T follicular helper cell (primary cell): ENCODE data around the gene FMNL3.
"Not testable (repeated sequence)": the region's sequence is repeated elsewhere in the genome, so short reads cannot be mapped to it uniquely, and the experiment has no call there.

Source experiments
- DNase-seq: peaks from one replicate; pipeline ENCODE4 v3.0.0-alpha.2; 2020; ENCODE audit warnings: low read depth
- total RNA-seq, 2 experiments: gene quantifications; one replicate each; lab custom pipeline; 2026; lab: John Stamatoyannopoulos, UW

FMNL3 gene
- total RNA-seq: 64.2 to 120 reads per million in 2 experiments

- DNase-seq: peak; percentile 98
Measured at GRCh38 chr12:49707128-49707811, at the start of gene FMNL3. Gene FMNL3 (minus strand): TSS chr12:49707405. CDS start chr12:49707180, 225 bp downstream.

DNA sequence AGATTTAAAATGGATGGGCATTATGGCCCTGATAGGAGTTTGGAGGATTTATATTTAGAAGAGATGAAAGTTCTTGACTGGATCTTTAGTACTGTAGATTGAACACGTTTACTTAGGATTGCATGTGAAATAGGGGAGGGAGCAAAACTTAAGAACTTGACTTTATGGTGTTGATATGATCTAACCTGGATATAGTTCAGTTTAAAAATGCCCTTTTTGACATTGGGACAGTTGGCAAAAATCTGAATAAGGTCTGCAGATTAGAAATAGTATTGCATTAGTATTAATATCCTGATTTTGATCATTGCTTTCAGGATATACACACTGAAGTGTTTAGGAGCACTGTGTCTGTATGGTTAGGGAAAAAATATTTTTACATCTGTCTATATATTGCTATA is 43.8 kb upstream of the FMNL3 start:
- DNase-seq: no peak

GRCh38 chr12:49750027-49750995 is 43.1 kb upstream of the FMNL3 start:
- DNase-seq: peak; percentile 28

- no peak for DNase-seq
Measured at GRCh38 chr12:49748800-49749199, 41.6 kb upstream of the FMNL3 start.

DNA sequence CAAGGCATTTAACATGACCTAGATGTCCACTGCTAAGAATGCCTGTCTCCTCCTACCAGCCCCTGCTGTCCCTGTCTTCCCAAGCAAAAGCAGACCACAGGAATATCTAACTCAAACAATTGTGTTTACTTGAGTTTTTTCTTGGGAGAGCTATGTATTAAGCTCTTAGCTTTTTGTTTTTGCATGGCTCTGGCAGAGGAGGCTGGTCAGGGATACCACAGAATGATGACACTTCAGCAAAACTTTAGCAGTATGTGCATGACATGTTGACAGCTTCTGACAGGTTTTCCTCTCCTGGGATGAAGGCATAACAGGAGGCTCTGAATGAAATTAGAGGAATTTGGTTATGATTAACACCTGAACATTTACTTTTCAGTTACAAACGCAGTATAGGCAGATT is 41.1 kb upstream of the FMNL3 start:
- no peak for DNase-seq

DNA sequence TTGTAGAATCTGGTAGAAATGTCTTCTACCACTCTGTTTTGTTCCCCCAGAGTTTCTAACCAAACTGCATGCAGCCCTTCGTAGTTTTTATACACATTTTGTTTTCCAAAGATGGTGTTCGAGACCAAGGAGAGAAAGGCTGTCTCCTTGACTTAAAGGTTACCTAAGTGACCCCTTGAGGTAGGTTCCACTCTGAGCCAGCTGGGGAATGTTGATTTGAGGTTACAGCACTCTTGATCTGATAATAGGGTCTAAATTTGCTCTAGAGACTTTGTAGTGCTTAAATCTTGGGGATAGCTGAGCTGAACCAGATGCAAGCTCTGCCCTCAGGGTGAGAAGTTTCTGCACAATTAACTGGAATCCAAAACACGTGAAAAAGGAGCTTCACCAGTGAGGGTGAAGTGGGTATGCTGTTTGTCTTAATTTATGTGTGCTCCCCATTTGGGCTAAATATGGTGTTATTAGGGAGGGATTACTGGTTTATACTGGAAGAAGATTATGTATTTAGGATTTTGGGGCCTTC is 37.2 kb upstream of the FMNL3 start:
- no peak for DNase-seq

DNA sequence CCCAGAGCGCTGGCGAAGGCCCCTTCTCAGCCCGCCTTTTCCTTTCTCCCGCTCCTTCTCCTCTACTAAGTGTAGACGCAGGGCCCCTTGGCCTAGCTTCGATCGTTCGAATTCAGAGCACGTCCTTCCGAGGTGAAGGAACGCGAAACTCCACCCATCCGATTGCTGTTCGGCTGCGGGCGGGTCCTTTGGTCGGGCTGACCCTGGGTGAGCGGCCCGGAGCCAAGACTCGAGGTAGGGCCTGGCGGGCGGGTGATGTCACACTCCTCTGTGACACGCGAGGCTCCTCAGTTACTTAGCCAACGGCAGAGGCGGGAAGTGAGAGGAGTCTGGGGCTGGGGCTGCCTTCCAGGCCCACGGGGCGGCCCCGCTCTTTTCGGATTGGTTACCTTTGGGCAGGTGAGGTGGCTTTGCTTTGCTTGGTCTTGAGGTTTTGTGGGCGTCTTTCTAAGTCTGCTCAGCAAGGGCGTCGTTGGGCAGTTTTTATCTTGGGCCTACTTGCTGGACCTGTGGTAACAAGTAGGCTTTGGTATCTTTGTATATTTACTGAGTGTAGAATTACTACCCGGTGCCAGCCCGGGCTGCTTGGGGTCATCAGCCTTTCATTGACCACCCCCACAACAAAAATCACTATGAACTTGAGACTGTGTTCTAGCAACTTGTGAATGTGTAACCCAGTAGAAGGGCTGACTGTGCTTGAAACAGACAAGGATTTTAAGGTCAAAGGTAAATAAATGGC is 34.8 kb upstream of the FMNL3 start:
- DNase-seq: peak; percentile 84

GRCh38 chr12:49740930-49741881 is 34.0 kb upstream of the FMNL3 start, which contains the start of gene TMBIM6:
Gene TMBIM6 (plus strand): TSS chr12:49741557. CDS start chr12:49752494, 10,937 bp downstream.
- peak; percentile 98 for DNase-seq

GRCh38 chr12:49740277-49740676 is 33.1 kb upstream of the FMNL3 start:
- DNase-seq: not testable (repeated sequence)

DNA sequence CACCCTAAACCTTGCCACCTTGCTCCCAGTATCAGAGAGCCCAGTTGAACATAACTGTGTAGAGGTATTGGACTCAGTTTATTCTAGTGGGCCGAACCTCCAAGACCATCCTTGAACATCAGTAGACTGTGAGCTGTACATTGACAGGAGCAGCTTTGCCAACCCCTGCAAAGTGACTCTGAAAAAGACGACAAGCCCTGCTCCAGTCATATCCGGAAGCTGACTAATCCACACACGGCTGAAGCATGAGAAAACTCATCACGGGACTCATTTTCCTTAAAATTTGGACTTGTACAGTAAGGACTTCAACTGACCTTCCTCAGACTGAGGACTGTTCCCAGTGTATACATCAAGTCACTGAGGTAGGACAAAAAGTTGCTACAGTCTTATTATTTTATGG is 31.5 kb upstream of the FMNL3 start:
- DNase-seq: not testable (repeated sequence)

DNA sequence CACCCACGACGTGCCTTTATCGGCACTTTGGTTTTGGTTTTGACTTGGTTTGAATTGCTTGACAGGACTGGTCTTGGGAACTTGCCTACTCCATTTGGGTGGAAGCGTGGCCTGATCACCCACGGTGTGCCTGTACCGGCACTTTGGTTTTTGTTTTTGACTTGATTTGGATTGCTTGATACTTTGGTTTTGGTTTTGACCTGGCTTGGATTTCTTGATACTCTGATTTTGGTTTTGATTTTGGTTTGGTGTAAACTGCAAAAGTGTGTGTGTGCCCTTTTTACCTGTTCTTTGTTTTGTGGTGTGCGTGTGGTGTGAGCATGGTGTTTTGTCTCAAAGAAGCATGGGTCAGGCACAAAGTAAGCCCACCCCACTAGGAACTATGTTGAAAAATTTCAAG is 27.7 kb upstream of the FMNL3 start:
- DNase-seq: not testable (repeated sequence)

DNA sequence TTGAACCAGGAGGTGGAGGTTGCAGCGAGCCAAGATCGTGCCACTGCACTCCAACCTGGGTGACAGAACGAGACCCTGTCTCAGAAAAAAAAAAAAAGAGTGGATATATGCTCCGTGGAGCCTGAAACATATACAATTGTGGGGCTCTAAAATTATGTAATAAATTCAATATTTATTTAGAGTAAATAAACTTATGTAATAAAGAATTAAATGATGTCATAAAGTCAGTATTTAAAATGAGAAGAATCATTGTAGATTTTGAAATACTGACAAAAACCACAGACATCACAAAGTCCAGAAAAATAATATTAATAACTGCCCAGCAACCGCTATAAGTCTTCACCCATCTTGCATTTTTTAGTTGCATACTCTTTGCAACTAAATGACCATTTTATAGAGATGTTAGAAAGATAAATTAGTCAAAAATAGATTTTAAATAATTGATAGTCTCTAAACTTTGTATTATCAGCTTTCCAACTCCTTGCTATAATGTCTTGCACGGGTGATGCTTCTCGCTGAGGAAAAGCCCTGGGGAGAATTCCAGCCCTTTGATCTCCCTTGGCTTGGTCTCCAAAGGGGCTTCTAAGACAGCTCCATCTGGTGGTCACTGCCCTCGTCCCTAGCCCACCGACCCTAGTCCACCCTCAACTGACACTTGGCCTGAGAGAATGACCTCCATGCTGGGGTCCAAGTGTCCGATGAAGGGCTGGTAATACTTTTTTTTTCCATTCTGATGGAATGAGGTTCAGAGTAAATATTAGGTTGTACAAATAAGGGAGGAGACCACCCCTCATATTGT is 26.2 kb upstream of the FMNL3 start:
- DNase-seq: no peak

- DNase-seq: no peak
Measured at GRCh38 chr12:49730568-49731101, 23.4 kb upstream of the FMNL3 start.

DNA sequence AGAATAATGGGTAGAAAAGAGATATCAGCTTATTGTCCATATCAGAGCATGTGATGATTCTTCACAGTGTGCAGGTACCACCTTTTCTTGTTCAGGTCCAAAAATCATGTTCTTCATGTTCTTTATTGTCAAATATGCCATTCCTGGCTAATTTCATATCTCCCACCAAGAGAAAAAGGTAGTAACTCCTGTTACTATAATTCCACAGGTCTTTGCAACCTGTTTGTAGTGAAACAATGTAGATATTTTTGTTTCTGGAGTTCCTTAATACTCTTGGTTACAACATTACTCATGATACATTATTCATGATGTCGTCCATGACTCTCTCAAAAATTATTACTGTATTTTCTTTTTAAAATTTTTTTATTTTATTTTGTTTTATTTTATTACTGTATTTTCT is 22.8 kb upstream of the FMNL3 start:
- no peak for DNase-seq

DNA sequence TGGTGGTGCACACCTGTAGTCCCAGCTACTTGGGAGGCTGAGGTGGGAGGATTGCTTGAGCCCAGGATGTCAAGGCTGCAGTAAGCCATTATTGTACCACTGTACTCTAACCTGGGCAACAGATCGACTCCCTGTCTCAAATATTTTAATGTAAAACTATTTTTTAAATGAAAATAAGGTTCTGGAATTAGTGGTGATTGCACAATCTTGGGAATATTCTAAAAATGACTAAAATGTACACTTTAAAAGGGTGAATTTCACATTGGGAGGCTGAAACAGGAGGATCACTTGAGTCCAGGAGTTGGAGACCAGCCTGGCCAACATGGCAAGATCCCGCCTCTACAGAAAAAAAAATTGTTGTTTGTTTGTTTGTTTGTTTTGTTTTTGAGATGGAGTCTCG is 21.2 kb upstream of the FMNL3 start:
- DNase-seq: no peak

DNA sequence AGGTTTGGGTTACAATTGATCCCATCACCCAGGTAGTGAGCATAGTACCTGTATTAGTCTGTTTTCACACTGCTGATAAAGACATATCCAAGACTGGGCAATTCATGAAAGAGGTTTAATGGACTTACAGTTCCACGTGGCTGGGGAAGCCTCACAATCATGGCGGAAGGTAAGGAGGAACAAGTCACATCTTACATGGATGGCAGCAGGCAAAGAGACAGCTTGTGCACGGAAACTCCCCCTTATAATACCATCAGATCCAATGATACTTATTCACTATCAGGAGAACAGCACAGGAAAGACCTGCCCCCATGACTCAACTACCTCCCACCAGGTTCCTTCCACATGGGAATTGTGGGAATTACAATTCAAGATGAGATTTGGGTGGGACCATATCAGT is 14.2 kb upstream of the FMNL3 start:
- not testable (repeated sequence) for DNase-seq

GRCh38 chr12:49720214-49720613 is 13.0 kb upstream of the FMNL3 start:
- DNase-seq: no peak

DNA sequence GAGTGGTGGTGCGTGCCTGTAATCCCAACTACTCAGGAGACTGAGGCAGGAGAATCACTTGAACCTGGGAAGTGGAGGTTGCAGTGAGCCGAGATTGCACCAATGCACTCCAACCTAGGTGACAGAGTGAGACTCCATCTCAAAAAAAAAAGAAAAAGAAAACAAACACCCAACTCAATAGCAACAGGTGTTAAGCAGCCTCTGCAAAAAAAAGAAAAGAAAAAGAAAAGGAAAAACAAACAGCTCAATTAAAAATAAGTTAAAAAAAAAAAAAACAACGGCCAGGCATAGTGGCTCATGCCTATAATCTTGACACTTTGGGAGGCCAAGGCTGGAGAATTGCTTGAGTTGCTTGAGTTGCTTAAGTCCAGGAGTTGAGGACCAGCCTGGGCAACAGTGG is 10.6 kb upstream of the FMNL3 start:
- not testable (repeated sequence) for DNase-seq

- DNase-seq: no peak
Measured at GRCh38 chr12:49716553-49716952, 9.3 kb upstream of the FMNL3 start.

DNA sequence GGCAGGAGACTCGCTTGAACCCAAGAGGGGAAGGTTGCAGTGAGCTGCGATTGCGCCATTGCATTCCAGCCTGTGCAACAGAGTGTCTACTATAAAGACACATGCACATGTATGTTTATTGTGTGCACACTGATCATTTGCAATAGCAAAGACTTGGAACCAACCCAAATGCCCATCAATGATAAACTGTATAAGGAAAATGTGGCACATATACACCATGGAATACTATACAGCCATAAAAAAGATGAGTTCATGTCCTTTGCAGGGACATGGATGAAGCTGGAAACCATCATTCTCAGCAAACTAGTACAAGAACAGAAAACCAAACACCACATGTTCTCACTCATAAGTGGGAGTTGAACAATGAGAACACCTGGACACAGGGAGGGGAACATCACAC is 6.7 kb upstream of the FMNL3 start:
- DNase-seq: not testable (repeated sequence)
